ENCODE measurements around the gene PCA3.

The PCA3 gene

GRCh38 chr9:76784881-76785280 is 20.6 kb downstream of the PCA3 start:
- H3K27me3 Mint-ChIP-seq = peaks cover 9% of the 10 kb centered on the region
- H3K9me3 Mint-ChIP-seq = no peaks in the 10 kb centered on the region
- intact Hi-C loops (cut with micrococcal nuclease) = no loop called here
- no peak overlapping the region for H3K27ac Mint-ChIP-seq
- no peaks in the 10 kb centered on the region for H3K4me1 Mint-ChIP-seq (ENCODE audit: low read depth)
- H3K4me3 Mint-ChIP-seq = no peak overlapping the region
- no peaks in the 10 kb centered on the region for H3K36me3 Mint-ChIP-seq (ENCODE audit: low read depth)

GRCh38 chr9:76785501-76785900 is 21.3 kb downstream of the PCA3 start:
- Mint-ChIP-seq H3K9me3 (no peaks in the 10 kb centered on the region), H3K4me1 (ENCODE audit: low read depth) (no peaks in the 10 kb centered on the region), H3K27ac (no peak overlapping the region), H3K4me3 (no peak overlapping the region), H3K27me3 (peaks cover 9% of the 10 kb centered on the region), H3K36me3 (ENCODE audit: low read depth) (no peaks in the 10 kb centered on the region)
- intact Hi-C loops (cut with micrococcal nuclease) = no loop called here

DNA sequence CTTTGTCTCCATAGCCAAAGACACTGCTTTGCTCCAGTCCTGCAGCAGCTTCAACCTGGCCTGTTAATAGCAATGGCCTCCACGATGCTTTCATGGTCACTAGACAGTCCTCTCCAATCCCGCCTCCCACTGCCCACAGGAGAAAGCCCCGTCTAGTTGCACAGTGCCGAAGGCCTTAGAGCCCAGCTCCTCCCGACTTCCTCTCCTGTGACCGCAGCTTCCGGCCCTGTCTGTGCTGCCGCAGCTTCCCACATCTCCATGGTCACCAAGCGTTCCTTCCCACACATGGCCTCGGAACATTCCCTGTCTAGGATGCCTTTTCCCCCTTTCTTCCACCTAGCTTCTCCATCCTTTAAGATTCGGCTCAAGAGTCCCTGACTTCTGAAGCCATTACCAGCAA is 23.4 kb downstream of the PCA3 start:
- H3K36me3 Mint-ChIP-seq (ENCODE audit: low read depth) = no peaks in the 10 kb centered on the region
- intact Hi-C loops (cut with micrococcal nuclease) = no loop called here
- H3K4me3 Mint-ChIP-seq = no peak overlapping the region
- no peaks in the 10 kb centered on the region for H3K4me1 Mint-ChIP-seq (ENCODE audit: low read depth)
- H3K9me3 Mint-ChIP-seq = no peaks in the 10 kb centered on the region
- H3K27ac Mint-ChIP-seq = no peak overlapping the region
- H3K27me3 Mint-ChIP-seq = peaks cover 7% of the 10 kb centered on the region

- Mint-ChIP-seq H3K27ac (no peak overlapping the region), H3K27me3 (peaks cover 4% of the 10 kb centered on the region), H3K9me3 (no peaks in the 10 kb centered on the region), H3K4me3 (no peak overlapping the region), H3K36me3 (ENCODE audit: low read depth) (no peaks in the 10 kb centered on the region), H3K4me1 (ENCODE audit: low read depth) (no peaks in the 10 kb centered on the region)
- intact Hi-C loops (cut with micrococcal nuclease) = no loop called here
These were observed 25.6 kb downstream of the PCA3 start for GRCh38 chr9:76789840-76790239.

GRCh38 chr9:76793784-76794431 is 29.7 kb downstream of the PCA3 start:
- no peak overlapping the region for H3K27ac Mint-ChIP-seq
- no peaks in the 10 kb centered on the region for H3K4me1 Mint-ChIP-seq (ENCODE audit: low read depth)
- intact Hi-C loops (cut with micrococcal nuclease) = no loop called here
- H3K27me3 Mint-ChIP-seq = peaks cover 1% of the 10 kb centered on the region
- H3K9me3 Mint-ChIP-seq = no peaks in the 10 kb centered on the region
- no peak overlapping the region for H3K4me3 Mint-ChIP-seq
- no peaks in the 10 kb centered on the region for H3K36me3 Mint-ChIP-seq (ENCODE audit: low read depth)

GRCh38 chr9:76796296-76796695 is 32.1 kb downstream of the PCA3 start:
- no peak overlapping the region for H3K27ac Mint-ChIP-seq
- no peaks in the 10 kb centered on the region for H3K9me3 Mint-ChIP-seq
- no peak overlapping the region for H3K4me3 Mint-ChIP-seq
- H3K36me3 Mint-ChIP-seq (ENCODE audit: low read depth) = no peaks in the 10 kb centered on the region
- intact Hi-C loops (cut with micrococcal nuclease) = no loop called here
- no peaks in the 10 kb centered on the region for H3K4me1 Mint-ChIP-seq (ENCODE audit: low read depth)
- H3K27me3 Mint-ChIP-seq = peaks cover 1% of the 10 kb centered on the region

GRCh38 chr9:76798527-76798926 is 34.3 kb downstream of the PCA3 start:
- Mint-ChIP-seq H3K4me1 (ENCODE audit: low read depth) (no peaks in the 10 kb centered on the region), H3K27ac (no peak overlapping the region), H3K9me3 (no peaks in the 10 kb centered on the region), H3K4me3 (no peak overlapping the region), H3K36me3 (ENCODE audit: low read depth) (no peaks in the 10 kb centered on the region), H3K27me3 (peaks cover 3% of the 10 kb centered on the region)
- intact Hi-C loops (cut with micrococcal nuclease) = no loop called here

GRCh38 chr9:76799473-76799872 is 35.2 kb downstream of the PCA3 start:
- intact Hi-C loops (cut with micrococcal nuclease) = no loop called here
- peaks cover 3% of the 10 kb centered on the region for H3K27me3 Mint-ChIP-seq
- no peak overlapping the region for H3K4me3 Mint-ChIP-seq
- no peaks in the 10 kb centered on the region for H3K9me3 Mint-ChIP-seq
- no peak overlapping the region for H3K27ac Mint-ChIP-seq
- no peaks in the 10 kb centered on the region for H3K4me1 Mint-ChIP-seq (ENCODE audit: low read depth)
- no peaks in the 10 kb centered on the region for H3K36me3 Mint-ChIP-seq (ENCODE audit: low read depth)

DNA sequence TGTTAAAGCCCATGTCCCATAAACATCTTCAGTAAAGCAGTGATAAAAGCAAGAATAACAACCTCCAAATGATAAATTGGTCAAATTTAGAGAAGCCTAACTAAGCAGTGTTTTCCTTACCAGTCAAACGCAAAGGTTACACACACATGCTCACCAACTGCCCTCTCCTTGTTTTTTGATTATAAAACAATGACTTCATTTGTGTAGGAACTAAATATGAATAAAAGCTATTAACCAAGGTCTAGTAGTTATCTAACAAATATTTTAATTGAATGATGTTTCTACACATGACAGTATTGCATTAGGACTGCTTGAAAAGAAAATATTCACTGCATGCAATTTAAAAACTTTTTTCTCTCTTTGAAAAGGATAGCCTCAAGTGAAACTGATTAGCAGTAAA is 36.7 kb downstream of the PCA3 start:
- intact Hi-C loops (cut with micrococcal nuclease) = no loop called here
- H3K4me3 Mint-ChIP-seq = no peak overlapping the region
- no peaks in the 10 kb centered on the region for H3K4me1 Mint-ChIP-seq (ENCODE audit: low read depth)
- peaks cover 3% of the 10 kb centered on the region for H3K27me3 Mint-ChIP-seq
- H3K36me3 Mint-ChIP-seq (ENCODE audit: low read depth) = no peaks in the 10 kb centered on the region
- H3K27ac Mint-ChIP-seq = no peak overlapping the region
- no peaks in the 10 kb centered on the region for H3K9me3 Mint-ChIP-seq

DNA sequence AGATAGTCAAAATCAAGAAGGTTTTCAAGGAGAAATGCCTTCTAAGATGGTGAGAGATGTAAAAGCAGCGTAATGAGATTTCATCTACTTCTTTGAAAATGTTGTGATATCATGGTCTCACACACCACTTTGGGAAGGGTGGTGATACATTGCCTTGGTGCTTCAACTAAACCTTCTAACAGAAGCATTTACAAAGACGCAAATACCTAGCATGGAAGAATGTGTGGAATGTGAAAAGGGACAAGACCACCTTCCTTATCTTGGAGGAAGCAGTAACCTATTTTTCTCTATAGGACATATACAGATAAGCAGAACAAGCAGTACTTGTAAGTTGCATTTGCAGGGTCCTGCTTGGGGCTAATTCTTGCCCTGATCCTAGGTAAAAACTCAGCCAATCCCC is 38.8 kb downstream of the PCA3 start:
- H3K27ac Mint-ChIP-seq = no peak overlapping the region
- H3K4me3 Mint-ChIP-seq = no peak overlapping the region
- peaks cover 2% of the 10 kb centered on the region for H3K27me3 Mint-ChIP-seq
- no peaks in the 10 kb centered on the region for H3K36me3 Mint-ChIP-seq (ENCODE audit: low read depth)
- no peaks in the 10 kb centered on the region for H3K9me3 Mint-ChIP-seq
- no peaks in the 10 kb centered on the region for H3K4me1 Mint-ChIP-seq (ENCODE audit: low read depth)
- intact Hi-C loops (cut with micrococcal nuclease) = no loop called here

DNA sequence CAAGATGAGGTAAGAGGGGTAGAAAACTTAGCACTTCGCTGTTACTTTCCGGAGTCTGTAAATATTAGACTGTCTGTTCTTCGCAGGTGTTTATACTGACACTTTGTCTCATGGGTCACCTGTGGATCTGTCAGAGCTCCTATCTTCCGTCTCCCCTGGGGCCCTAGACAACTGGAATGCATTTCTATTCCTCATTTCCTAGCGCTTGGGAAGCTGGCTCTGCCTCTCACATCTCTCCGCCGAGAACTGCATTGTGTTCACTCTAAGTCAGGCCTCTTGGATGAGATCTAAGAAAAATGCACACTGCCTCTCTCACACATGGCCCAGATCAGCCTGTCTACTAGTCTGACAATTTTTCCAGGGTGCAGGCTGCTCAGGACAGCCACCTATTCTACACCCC is 39.5 kb downstream of the PCA3 start:
- Mint-ChIP-seq H3K9me3 (no peaks in the 10 kb centered on the region), H3K27ac (no peak overlapping the region), H3K27me3 (peaks cover 8% of the 10 kb centered on the region), H3K4me3 (no peak overlapping the region), H3K4me1 (ENCODE audit: low read depth) (no peaks in the 10 kb centered on the region), H3K36me3 (ENCODE audit: low read depth) (no peaks in the 10 kb centered on the region)
- intact Hi-C loops (cut with micrococcal nuclease) = no loop called here

- no peaks in the 10 kb centered on the region for H3K9me3 Mint-ChIP-seq
- intact Hi-C loops (cut with micrococcal nuclease) = no loop called here
- H3K27ac Mint-ChIP-seq = no peak overlapping the region
- H3K4me3 Mint-ChIP-seq = no peak overlapping the region
- H3K36me3 Mint-ChIP-seq (ENCODE audit: low read depth) = no peaks in the 10 kb centered on the region
- H3K27me3 Mint-ChIP-seq = peaks cover 9% of the 10 kb centered on the region
- no peaks in the 10 kb centered on the region for H3K4me1 Mint-ChIP-seq (ENCODE audit: low read depth)
These were observed 44.4 kb downstream of the PCA3 start for GRCh38 chr9:76808636-76809035.

DNA sequence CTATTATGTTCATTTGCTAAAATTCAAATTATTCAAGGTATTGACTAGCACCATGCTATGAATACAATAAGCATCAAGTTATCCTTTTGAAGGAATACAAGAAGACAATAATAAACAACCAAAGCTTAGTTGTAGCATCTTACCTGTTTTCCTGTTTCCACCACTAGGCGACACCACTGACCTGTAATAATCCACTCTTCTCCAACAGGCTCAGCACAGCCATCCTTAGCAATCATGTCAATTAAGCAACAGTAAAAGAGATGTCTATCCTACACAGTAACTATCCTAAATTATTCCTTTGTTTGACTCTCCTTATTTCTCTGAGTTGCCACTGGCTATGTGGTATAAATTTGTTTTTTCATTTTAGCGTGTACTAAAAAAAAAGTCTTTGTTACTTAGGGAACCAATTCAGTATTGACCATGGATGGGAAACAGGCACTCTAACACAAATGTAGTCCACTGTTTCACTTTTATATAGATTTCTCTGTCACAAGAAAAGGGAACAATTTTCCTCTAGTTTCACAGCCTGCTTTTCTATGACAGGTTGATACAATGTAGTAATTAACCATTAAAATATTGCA is 46.2 kb downstream of the PCA3 start:
- H3K4me3 Mint-ChIP-seq = no peak overlapping the region
- no peaks in the 10 kb centered on the region for H3K36me3 Mint-ChIP-seq (ENCODE audit: low read depth)
- H3K4me1 Mint-ChIP-seq (ENCODE audit: low read depth) = no peaks in the 10 kb centered on the region
- no peaks in the 10 kb centered on the region for H3K9me3 Mint-ChIP-seq
- H3K27me3 Mint-ChIP-seq = peaks cover 12% of the 10 kb centered on the region
- no peak overlapping the region for H3K27ac Mint-ChIP-seq
- intact Hi-C loops (cut with micrococcal nuclease) = no loop called here

- H3K27ac Mint-ChIP-seq = no peak overlapping the region
- H3K4me1 Mint-ChIP-seq (ENCODE audit: low read depth) = no peaks in the 10 kb centered on the region
- no peak overlapping the region for H3K4me3 Mint-ChIP-seq
- no peaks in the 10 kb centered on the region for H3K36me3 Mint-ChIP-seq (ENCODE audit: low read depth)
- H3K9me3 Mint-ChIP-seq = no peaks in the 10 kb centered on the region
- H3K27me3 Mint-ChIP-seq = peaks cover 12% of the 10 kb centered on the region
- intact Hi-C loops (cut with micrococcal nuclease) = no loop called here
These were observed 48.4 kb downstream of the PCA3 start for GRCh38 chr9:76812591-76812990.

GRCh38 chr9:76817489-76817888 is 53.3 kb downstream of the PCA3 start:
- H3K4me1 Mint-ChIP-seq (ENCODE audit: low read depth) = no peaks in the 10 kb centered on the region
- no peak overlapping the region for H3K27ac Mint-ChIP-seq
- intact Hi-C loops (cut with micrococcal nuclease) = no loop called here
- H3K36me3 Mint-ChIP-seq (ENCODE audit: low read depth) = no peaks in the 10 kb centered on the region
- peaks cover 4% of the 10 kb centered on the region for H3K27me3 Mint-ChIP-seq
- H3K9me3 Mint-ChIP-seq = no peaks in the 10 kb centered on the region
- H3K4me3 Mint-ChIP-seq = no peak overlapping the region
